ENCODE measurements around the gene CLSTN3.
A peak's percentile ranks its signal among the peaks of the same experiment; 100 is the strongest.
"Not testable (repeated sequence)": the region's sequence is repeated elsewhere in the genome, so short reads cannot be mapped to it uniquely, and the experiment has no call there.

The CLSTN3 gene

GRCh38 chr12:7151532-7151931 is 21.4 kb downstream of the CLSTN3 start:
- DNase-seq: no peak

DNA sequence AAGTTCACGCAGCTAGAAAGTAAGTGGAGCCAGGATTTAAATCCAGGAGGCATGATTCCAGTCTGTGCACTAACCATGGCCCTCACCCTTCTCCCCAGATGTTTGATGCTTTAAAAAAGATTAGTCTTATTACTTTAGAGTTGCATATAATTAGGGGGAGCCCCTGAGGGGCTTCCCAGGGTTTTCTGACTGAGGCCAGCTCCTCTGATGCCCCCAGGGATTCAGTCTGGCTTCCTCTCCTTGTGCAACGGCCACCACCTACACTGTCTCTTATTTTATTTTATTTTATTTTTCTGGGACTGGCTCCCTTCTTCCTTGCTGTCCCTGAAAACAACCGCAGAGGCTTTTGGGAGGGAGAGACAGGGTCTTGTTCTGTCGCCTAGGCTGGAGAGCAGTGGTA is 22.6 kb downstream of the CLSTN3 start:
- no peak for DNase-seq

DNA sequence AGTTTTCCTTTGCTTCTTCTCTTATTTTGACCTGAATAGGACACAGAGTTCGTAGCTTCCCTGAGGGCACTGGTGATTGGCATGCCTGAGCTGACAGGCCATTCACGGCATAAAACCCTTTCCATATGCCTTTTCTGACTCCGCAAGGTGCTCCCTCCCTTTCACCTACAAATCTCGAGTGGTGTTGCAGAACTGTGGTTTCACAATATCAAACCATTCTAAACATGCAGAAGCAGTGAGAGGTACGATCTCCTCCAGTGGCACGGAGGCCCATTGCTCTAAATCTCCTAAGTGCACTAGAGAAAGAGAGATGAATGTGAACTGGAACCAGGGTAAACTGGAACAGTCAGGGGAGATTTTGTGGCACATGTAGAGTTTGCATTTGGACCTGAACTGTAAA is 23.9 kb downstream of the CLSTN3 start:
- no peak for DNase-seq

DNA sequence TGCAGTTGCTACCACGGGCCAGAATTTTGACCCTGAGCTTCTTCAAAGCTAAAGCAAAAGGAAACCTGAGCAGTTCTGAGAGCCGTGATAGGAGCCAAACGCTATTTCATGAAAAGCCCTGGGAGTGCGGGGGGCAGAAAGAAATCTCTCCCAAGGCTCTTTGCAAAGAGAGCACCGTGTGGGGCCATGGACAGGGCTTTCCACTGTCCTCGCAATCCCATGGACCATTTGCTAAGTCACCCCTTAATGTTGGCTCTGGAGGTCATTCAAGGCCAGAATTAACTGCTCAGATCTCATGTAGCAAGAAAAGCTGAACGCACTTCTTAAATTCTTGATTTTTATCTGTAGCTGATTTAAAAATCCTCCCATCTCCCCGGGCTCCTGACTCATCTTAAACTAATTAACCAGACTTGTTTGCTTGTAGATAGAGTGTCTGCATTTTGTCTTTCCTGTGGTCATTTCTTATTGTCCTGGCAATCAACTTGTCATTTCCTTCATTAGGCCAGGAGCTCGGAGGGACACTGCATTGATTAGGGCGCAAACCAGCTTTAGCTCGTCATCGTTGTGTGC is 24.8 kb downstream of the CLSTN3 start:
- DNase-seq: no peak

DNA sequence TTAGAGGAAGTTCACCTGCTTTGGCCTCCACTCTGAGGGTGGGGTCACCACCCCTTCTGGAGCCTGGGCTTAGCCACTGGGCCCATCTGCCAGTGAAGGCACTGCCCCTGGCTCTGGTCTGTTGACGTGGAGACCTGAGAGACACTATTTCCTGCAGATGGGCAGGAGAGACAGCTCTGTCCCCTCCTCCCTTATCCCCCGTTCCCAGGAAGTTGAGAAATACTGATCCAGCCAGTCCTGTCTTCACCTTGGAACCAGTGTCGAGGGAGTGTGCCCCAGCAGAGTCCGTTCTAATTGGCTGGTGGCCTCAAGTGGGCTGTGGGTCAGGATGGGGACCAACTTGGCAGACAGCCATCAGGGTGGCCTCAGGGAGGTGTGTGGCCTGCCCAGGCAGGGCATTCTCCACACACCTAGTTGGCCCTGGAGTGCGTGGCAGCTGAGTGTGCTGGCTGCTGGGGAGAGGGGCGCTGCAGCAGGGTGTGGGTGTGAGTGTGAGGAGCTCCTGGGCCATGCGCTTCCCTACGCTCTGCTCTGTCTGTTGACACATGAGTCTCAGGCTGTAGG is 25.4 kb downstream of the CLSTN3 start:
- DNase-seq: no peak

DNA sequence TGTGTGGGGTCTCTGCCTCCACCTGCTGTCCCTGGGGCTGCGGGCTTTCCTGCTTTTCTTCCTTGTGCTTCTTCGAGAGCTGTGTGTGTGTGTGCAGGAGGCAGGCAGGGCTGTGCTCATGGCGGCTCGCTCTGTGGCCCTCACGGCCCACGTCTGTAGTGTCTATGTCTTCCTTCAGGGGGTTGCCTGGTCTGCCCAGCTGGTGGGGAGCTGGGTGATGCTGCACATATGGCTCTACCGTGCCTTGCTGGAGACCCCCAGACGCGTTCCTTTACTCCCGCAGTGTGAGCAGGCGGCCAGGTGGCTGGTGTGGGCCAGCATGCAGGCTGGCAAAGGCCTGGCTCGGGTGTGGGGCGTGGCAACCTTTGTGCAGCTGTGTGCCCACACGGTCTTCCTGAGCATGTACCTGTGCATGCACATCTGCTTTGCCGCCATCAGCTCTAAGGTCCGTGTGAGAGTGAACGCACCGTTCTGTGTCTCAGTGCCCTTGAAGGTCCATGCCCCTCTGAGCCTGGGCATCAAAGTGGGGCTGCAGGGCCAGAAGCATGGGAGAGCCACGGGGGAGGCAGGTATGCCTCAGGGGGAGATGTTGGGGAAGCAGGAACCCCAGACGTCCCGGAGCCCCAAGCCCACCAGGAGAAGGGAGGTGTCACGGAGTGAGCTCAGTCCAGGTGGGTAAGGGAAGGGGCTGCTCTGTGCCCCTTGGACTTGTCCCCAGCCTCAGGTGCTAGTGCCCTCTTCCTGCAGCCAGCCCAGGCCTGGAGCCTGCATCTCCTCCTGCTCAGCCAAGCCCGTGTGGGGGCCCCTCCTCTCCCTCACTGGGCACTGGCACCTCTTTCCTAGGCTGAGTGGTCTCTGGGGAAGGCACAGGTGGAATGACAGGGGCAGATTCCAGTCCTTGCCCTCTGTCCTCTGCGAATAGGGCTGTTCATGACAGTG is 26.4 kb downstream of the CLSTN3 start:
- DNase-seq: no peak

- no peak for DNase-seq
These were observed 27.2 kb downstream of the CLSTN3 start for GRCh38 chr12:7157391-7157790.

DNA sequence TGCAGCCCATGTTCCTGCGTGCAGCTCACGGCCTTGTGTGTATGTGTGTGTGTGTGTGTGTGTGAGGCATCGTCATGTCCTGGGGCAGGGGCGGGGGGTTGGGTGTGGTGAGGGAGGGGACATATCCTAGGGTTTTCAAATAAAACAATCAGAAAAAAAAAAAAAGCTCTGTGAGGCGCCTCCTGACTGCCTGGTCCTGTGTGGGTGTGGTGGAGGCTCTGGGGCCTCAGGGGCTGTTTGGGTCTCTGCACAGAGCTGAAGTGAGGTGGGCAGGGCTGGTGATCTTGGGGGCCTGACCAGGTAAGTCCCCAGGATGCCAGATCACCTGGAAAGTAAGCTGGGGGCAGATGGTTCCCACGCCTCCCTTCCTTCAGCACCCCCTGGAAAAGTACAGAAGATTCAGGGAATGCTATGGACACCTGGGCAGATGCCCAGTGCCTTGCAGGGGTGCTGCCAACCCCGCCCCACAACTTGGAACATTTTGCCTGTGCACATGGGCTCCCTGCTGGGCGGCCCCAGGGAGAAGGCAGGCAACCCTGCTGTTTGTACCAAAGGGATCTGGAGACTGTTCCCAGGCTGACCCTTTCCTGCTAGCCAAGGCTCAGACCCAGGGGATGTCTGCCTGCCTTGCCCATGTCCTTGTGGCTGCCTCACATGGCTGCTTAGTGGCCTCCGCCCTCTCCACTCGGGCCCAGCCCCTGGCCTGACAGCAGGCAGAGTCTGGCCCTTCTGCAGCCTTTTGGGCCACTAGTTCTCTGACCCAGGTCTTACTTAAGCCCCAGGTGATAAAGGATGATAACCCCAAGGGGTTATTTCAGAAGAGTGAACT is 28.8 kb downstream of the CLSTN3 start:
- no peak for DNase-seq

DNA sequence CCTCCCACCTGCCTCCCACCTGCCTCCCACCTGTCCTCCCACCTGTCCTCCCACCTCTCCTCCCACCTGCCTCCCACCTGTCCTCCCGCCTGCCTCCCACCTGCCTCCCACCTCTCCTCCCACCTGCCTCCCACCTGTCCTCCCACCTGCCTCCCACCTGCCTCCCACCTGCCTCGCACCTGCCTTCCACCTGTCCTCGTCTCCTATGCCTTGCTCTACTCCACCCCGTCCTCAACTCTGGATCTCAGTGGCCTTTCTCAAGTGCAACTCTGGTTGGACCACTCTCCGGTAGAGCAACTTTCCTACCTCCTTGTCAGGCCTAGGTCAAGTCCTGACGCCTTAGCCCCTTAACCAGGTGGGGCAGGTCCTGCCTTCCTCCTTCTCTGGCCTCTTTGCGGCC is 30.0 kb downstream of the CLSTN3 start:
- no peak for DNase-seq

DNA sequence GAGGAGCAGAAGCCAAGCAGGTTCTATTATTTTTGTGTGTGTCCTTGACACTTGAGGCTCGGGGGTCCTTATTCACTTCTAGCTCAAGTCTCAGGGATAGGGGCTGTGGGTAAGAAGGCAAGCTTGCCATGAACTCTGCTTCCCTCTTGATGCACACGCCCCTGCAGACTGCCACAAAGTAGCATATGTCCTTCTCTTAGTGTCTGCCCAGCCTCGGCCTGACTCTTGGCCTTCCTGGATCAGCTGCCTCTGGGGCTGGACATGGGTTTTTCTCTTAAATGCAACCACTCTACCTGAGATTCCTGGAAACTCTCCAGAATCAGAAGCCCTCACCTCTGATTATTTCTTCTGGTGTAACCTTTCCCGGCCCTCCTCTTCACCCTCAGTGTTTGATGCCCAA is 31.2 kb downstream of the CLSTN3 start:
- no peak for DNase-seq

- DNase-seq: no peak
These were observed 31.6 kb downstream of the CLSTN3 start for GRCh38 chr12:7161811-7162210.

DNA sequence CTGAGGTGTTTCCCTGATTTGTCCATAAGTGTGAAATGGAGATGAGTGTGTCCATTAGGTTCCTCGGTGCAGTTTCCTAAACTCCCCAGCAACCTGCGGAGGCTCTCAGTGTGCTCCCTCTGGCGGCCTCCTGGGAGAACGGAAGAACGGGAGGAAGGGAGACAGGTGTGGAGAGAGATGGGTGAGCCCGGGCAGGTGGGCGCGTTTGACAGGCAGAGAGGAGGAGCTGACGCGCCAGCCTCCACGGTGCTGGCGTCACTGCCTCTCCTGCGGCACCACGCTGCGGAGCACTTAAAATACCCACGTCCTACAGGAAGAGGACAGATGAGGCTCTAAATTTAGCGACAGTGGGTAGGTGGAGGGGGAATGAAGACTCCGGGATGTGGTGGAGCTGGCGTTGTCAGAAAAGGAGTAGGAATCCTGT is 32.5 kb downstream of the CLSTN3 start:
- DNase-seq: no peak

- DNase-seq: no peak
These were observed 39.8 kb downstream of the CLSTN3 start for GRCh38 chr12:7169951-7170350.

- no peak for DNase-seq
These were observed 41.7 kb downstream of the CLSTN3 start for GRCh38 chr12:7171854-7172253.

- no peak for DNase-seq
These were observed 45.3 kb downstream of the CLSTN3 start for GRCh38 chr12:7175493-7175892.

DNA sequence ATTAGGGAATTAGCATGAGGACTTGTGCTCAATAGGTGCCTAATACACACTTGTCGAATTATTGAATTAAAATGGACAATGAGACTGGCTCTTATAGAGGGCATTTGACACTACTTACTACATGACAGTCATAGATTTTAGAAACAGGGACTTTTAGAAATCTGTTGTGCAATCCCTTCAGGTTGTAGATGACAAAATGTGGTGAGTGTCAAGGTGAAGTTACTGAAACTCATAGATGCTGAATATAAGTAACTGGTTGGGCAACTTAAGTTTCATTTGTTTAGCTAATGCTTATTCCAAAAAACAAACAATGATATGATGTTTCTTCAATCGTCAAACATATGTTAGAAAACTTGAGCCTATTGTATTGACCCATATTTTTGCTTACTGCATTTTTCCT is 46.4 kb downstream of the CLSTN3 start:
- no peak for DNase-seq

DNA sequence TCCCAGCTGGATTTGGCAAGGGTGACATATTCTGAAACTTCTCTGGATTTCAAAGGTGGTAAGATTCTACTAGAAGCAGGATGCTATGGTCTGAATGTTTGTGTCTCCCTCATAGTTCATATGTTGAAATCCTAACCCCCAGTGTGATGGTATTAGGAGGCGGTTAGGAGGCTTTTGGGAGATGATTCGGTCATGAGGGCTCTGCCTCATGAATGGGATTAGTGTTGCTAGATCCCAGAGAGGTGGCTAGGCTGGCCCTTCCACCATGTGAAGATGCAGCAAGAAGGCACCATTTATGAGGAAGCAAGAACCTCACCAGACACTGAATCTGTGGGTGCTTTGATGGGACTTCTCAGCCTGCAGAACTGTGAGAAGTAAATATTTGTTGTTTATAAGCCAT is 48.3 kb downstream of the CLSTN3 start:
- no peak for DNase-seq

GRCh38 chr12:7180685-7181084 is 50.5 kb downstream of the CLSTN3 start:
- no peak for DNase-seq

DNA sequence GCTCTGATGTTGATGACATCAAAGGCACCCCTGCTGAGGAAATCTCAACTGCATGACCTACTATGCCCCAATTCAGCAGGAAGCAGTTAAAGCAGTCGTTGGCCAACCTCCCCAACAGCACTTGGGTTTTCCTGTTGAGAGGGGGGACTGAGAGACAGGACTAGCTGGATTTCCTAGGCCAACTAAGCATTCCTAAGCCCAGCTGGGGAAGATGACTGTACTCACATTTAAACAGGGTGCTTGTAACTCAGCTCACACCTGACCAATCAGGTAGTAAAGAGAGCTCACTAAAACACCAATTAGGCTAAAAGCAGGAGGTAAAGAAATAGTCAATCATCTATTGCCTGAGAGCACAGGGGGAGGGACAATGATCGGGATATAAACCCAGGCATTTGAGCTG is 55.9 kb downstream of the CLSTN3 start:
- not testable (repeated sequence) for DNase-seq

GRCh38 chr12:7188562-7189397 is 58.6 kb downstream of the CLSTN3 start:
- DNase-seq: peak; percentile 48 to 49

DNA sequence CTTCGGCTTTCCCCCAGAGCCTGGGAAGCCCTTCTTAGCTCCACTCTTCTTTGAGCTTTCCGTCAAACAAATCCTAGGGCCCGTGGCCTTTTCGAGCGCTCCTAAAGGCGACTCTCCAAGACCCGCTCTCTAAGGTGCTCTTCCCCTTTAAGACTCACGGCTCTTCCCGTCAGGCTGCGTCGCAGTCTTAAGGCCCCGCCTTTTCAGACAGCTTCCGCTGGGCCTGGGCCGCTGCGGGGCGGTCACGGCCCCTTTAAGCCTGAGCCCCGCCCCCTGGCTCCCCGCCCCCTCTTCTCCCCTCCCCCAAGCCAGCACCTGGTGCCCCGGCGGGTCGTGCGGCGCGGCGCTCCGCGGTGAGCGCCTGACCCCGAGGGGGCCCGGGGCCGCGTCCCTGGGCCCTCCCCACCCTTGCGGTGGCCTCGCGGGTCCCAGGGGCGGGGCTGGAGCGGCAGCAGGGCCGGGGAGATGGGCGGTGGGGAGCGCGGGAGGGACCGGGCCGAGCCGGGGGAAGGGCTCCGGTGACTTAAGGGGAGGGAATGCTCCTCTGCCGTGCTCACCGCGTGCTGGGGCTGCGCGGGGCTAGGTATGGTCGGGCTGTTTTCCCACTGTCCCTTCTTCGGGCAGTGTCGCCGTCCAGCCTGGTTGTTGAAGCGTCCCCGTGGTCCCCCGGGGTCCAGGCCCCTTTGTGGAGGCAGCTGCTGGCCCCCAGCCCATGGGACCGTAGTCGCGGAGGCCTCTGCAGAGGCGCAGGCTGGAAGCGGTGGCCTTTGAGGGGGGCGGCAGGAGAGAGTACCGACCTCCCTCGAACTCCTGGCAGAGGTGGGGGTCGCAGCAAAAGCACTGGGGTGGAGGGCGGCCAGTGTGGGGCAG is 59.5 kb downstream of the CLSTN3 start, which contains the start of gene PEX5:
TSS of gene PEX5 (plus strand) at position 289 of the 870 bp plus-strand sequence. CDS start 692 bp downstream, outside the sequence.
- peak; percentile 84 to 93 for DNase-seq
